HEK293 (cell line): ENCODE measurements around the gene ATRNL1.

Experiments
- REPIN1 ChIP-seq: fragments of 450-650 bp; formaldehyde crosslinking; IDR thresholded peaks from 2 replicates; pipeline ENCODE4 v1.5.1; 2017; ENCODE audit warnings: missing biosample characterization, missing genetic modification characterization, low read depth
- ZBTB17 ChIP-seq: fragments of 450-650 bp; formaldehyde crosslinking; IDR thresholded peaks from 2 replicates; pipeline ENCODE4 v1.5.1; 2016; ENCODE audit warnings: missing biosample characterization, missing genetic modification characterization
- ZFP37 ChIP-seq: fragments of 450-650 bp; formaldehyde crosslinking; IDR thresholded peaks from 2 replicates; pipeline ENCODE4 v1.5.1; 2016; ENCODE audit warnings: missing biosample characterization, missing genetic modification characterization
- ZNF114 ChIP-seq: fragments of 450-650 bp; formaldehyde crosslinking; IDR thresholded peaks from 2 replicates; pipeline ENCODE4 v1.5.0; 2017; ENCODE audit warnings: missing biosample characterization, missing genetic modification characterization
- ZNF138 ChIP-seq: fragments of 450-650 bp; formaldehyde crosslinking; IDR thresholded peaks from 2 replicates; pipeline ENCODE4 v1.5.1; 2016; ENCODE audit warnings: missing biosample characterization, missing genetic modification characterization, borderline replicate concordance
- ZNF140 ChIP-seq: fragments of 450-650 bp; formaldehyde crosslinking; IDR thresholded peaks from 2 replicates; pipeline ENCODE4 v1.5.1; 2016; ENCODE audit warnings: missing biosample characterization, missing genetic modification characterization
- ZNF24 ChIP-seq: fragments of 450-650 bp; formaldehyde crosslinking; IDR thresholded peaks from 2 replicates; pipeline ENCODE4 v1.5.1; 2016; ENCODE audit warnings: missing biosample characterization, missing genetic modification characterization
- ZNF274 ChIP-seq, 2 experiments: fragments of 200-500 bp in 1 of 2; fragments of 450-650 bp in 1 of 2; sonication (Bioruptor generic) in 1 of 2; formaldehyde crosslinking in 1 of 2; IDR thresholded peaks; 2 replicates each; pipeline versions ENCODE4 v1.5.1 to v1.6.1; 2014 to 2016; ENCODE audit warnings: borderline replicate concordance in 1 of 2, inconsistent platforms in 1 of 2, low read length in 1 of 2, missing biosample characterization in 1 of 2, missing genetic modification characterization in 1 of 2
- ZNF311 ChIP-seq: fragments of 450-650 bp; formaldehyde crosslinking; IDR thresholded peaks from 2 replicates; pipeline ENCODE4 v1.5.1; 2017; ENCODE audit warnings: missing biosample characterization, missing genetic modification characterization, borderline replicate concordance
- ZNF660 ChIP-seq: fragments of 450-650 bp; IDR thresholded peaks from 2 replicates; pipeline ENCODE4 v1.5.1; 2018; ENCODE audit warnings: missing biosample characterization, mild to moderate bottlenecking, missing genetic modification characterization
- ZNF843 ChIP-seq: fragments of 450-650 bp; formaldehyde crosslinking; IDR thresholded peaks from 2 replicates; pipeline ENCODE4 v1.5.1; 2016; ENCODE audit warnings: missing biosample characterization, missing genetic modification characterization
- TF ChIP-seq, protein P1 (sequence below): fragments of 450-650 bp; formaldehyde crosslinking; IDR thresholded peaks from 2 replicates; pipeline ENCODE4 v1.5.1; 2016; ENCODE audit warnings: missing biosample characterization, missing genetic modification characterization
- TF ChIP-seq, protein P2 (sequence below): fragments of 450-650 bp; formaldehyde crosslinking; IDR thresholded peaks from 2 replicates; pipeline ENCODE4 v1.5.1; 2016; ENCODE audit warnings: missing biosample characterization, missing genetic modification characterization
- TF ChIP-seq, protein P3 (sequence below): fragments of 450-650 bp; formaldehyde crosslinking; IDR thresholded peaks from 2 replicates; pipeline ENCODE4 v1.5.1; 2017; ENCODE audit warnings: missing biosample characterization, missing genetic modification characterization

- TF ChIP-seq, protein P1, sequence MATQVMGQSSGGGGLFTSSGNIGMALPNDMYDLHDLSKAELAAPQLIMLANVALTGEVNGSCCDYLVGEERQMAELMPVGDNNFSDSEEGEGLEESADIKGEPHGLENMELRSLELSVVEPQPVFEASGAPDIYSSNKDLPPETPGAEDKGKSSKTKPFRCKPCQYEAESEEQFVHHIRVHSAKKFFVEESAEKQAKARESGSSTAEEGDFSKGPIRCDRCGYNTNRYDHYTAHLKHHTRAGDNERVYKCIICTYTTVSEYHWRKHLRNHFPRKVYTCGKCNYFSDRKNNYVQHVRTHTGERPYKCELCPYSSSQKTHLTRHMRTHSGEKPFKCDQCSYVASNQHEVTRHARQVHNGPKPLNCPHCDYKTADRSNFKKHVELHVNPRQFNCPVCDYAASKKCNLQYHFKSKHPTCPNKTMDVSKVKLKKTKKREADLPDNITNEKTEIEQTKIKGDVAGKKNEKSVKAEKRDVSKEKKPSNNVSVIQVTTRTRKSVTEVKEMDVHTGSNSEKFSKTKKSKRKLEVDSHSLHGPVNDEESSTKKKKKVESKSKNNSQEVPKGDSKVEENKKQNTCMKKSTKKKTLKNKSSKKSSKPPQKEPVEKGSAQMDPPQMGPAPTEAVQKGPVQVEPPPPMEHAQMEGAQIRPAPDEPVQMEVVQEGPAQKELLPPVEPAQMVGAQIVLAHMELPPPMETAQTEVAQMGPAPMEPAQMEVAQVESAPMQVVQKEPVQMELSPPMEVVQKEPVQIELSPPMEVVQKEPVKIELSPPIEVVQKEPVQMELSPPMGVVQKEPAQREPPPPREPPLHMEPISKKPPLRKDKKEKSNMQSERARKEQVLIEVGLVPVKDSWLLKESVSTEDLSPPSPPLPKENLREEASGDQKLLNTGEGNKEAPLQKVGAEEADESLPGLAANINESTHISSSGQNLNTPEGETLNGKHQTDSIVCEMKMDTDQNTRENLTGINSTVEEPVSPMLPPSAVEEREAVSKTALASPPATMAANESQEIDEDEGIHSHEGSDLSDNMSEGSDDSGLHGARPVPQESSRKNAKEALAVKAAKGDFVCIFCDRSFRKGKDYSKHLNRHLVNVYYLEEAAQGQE (tag by site-specific recombination): no peak
- TF ChIP-seq, protein P2, sequence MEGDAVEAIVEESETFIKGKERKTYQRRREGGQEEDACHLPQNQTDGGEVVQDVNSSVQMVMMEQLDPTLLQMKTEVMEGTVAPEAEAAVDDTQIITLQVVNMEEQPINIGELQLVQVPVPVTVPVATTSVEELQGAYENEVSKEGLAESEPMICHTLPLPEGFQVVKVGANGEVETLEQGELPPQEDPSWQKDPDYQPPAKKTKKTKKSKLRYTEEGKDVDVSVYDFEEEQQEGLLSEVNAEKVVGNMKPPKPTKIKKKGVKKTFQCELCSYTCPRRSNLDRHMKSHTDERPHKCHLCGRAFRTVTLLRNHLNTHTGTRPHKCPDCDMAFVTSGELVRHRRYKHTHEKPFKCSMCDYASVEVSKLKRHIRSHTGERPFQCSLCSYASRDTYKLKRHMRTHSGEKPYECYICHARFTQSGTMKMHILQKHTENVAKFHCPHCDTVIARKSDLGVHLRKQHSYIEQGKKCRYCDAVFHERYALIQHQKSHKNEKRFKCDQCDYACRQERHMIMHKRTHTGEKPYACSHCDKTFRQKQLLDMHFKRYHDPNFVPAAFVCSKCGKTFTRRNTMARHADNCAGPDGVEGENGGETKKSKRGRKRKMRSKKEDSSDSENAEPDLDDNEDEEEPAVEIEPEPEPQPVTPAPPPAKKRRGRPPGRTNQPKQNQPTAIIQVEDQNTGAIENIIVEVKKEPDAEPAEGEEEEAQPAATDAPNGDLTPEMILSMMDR: no peak
- no peak for TF ChIP-seq ZFP37 (tag by site-specific recombination)
- TF ChIP-seq ZNF138 (tag by site-specific recombination): no peak
- no peak for TF ChIP-seq ZNF274 (IDR thresholded peaks at IDR 0.05; ENCODE audit: low read length)
- no peak for TF ChIP-seq ZNF274 (tag by site-specific recombination; IDR thresholded peaks at IDR 0.05; ENCODE audit: borderline replicate concordance)
- no peak for TF ChIP-seq ZNF843 (tag by site-specific recombination)
- TF ChIP-seq ZNF24 (tag by site-specific recombination): no peak
- TF ChIP-seq ZNF140 (tag by site-specific recombination): no peak
- TF ChIP-seq ZNF660 (tag by site-specific recombination): no peak
- no peak for TF ChIP-seq ZNF311 (tag by site-specific recombination)
- TF ChIP-seq REPIN1 (tag by site-specific recombination): no peak
- no peak for TF ChIP-seq ZBTB17
- TF ChIP-seq, protein P3, sequence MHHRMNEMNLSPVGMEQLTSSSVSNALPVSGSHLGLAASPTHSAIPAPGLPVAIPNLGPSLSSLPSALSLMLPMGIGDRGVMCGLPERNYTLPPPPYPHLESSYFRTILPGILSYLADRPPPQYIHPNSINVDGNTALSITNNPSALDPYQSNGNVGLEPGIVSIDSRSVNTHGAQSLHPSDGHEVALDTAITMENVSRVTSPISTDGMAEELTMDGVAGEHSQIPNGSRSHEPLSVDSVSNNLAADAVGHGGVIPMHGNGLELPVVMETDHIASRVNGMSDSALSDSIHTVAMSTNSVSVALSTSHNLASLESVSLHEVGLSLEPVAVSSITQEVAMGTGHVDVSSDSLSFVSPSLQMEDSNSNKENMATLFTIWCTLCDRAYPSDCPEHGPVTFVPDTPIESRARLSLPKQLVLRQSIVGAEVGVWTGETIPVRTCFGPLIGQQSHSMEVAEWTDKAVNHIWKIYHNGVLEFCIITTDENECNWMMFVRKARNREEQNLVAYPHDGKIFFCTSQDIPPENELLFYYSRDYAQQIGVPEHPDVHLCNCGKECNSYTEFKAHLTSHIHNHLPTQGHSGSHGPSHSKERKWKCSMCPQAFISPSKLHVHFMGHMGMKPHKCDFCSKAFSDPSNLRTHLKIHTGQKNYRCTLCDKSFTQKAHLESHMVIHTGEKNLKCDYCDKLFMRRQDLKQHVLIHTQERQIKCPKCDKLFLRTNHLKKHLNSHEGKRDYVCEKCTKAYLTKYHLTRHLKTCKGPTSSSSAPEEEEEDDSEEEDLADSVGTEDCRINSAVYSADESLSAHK (tag by site-specific recombination): no peak
- TF ChIP-seq ZNF114 (tag by site-specific recombination): no peak
Measured at GRCh38 chr10:115936926-115937767, 844.0 kb downstream of the ATRNL1 start.
